Suprapubic skin (tissue), 3 donors: ENCODE measurements around the gene MRRF.

Source experiments
- POLR2A ChIP-seq, 2 donors: fragments of 450-650 bp; IDR thresholded peaks; one replicate each; pipeline ENCODE4 v1.6.1; 2017; ENCODE audit warnings: antibody characterized with exemption in 2 of 2, mild to moderate bottlenecking in 2 of 2, moderate library complexity in 2 of 2
- TF ChIP-seq, protein P1 (sequence below), 2 donors: fragments of 200-600 bp in 1 of 2; fragments of 450-650 bp in 1 of 2; sonication (generic) in 1 of 2; IDR thresholded peaks; one replicate each; pipeline ENCODE4 v1.5.1; 2016 to 2019; ENCODE audit warnings: antibody characterized with exemption in 2 of 2, mild to moderate bottlenecking in 1 of 2, moderate library complexity in 1 of 2

- TF ChIP-seq POLR2A (IDR thresholded peaks at IDR 0.05): no peak
- TF ChIP-seq, protein P1, sequence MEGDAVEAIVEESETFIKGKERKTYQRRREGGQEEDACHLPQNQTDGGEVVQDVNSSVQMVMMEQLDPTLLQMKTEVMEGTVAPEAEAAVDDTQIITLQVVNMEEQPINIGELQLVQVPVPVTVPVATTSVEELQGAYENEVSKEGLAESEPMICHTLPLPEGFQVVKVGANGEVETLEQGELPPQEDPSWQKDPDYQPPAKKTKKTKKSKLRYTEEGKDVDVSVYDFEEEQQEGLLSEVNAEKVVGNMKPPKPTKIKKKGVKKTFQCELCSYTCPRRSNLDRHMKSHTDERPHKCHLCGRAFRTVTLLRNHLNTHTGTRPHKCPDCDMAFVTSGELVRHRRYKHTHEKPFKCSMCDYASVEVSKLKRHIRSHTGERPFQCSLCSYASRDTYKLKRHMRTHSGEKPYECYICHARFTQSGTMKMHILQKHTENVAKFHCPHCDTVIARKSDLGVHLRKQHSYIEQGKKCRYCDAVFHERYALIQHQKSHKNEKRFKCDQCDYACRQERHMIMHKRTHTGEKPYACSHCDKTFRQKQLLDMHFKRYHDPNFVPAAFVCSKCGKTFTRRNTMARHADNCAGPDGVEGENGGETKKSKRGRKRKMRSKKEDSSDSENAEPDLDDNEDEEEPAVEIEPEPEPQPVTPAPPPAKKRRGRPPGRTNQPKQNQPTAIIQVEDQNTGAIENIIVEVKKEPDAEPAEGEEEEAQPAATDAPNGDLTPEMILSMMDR (IDR thresholded peaks at IDR 0.05): no peak
These were observed 50.9 kb downstream of the MRRF start for GRCh38 chr9:122315534-122315933.
